Amygdala (tissue), 56 donors: ENCODE data around the gene MCU.

ENCODE experiments used
- DNase-seq, 56 donors: peaks; one replicate each; lab custom pipeline; 2025; lab: John Stamatoyannopoulos, UW

Gene MCU

DNA sequence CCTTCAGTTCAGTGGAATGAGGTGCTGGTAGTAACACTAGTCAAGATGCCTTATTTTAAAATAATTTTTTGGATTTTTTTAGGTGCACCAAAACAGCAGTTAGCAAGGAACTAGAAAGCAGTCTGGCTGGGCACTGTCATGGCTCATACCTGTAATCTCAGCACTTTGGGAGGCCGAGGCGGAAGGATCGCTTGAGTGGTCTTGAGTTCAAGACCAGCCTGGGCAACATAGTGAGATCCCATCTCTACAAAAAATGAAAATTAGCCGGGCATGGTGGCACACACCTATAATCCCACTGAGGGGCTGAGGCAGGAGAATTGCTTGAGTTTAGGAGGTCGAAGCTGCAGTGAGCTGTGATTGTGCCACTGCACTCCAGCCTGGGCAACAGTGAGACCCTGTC, 236.9 kb downstream of the MCU start:
- no peak for DNase-seq

DNA sequence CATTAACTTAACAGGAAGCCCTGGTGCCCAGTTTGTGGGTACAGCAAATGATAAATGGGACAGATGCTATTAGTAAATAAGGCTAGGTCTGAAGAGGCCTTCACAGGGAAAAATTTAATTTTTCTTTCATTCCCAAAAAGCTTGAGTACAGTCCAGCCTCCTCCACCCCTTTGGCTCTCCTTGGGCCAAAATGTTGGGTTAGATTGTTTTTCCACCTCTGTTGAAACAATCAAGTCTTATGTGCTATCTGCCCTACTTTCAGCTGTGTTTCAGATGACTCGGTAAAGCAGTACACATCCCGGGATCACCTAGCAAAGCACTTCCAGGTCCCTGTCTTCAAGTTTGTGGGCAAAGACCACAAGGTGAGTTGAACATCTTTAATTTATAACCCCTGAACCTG, 238.3 kb downstream of the MCU start:
- no peak for DNase-seq

DNA sequence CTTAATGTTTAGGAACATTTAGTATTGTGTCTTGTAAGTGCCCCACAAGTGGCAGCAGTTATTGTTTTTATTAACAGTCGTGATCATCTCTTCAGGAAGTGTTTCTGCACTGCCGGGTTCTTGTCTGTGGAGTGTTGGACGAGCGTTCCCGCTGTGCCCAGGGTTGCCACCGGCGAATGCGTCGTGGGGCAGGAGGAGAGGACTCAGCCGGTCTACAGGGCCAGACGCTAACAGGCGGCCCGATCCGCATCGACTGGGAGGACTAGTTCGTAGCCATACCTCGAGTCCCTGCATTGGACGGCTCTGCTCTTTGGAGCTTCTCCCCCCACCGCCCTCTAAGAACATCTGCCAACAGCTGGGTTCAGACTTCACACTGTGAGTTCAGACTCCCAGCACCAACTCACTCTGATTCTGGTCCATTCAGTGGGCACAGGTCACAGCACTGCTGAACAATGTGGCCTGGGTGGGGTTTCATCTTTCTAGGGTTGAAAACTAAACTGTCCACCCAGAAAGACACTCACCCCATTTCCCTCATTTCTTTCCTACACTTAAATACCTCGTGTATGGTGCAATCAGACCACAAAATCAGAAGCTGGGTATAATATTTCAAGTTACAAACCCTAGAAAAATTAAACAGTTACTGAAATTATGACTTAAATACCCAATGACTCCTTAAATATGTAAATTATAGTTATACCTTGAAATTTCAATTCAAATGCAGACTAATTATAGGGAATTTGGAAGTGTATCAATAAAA, 240.5 kb downstream of the MCU start:
- DNase-seq, result no peak

DNA sequence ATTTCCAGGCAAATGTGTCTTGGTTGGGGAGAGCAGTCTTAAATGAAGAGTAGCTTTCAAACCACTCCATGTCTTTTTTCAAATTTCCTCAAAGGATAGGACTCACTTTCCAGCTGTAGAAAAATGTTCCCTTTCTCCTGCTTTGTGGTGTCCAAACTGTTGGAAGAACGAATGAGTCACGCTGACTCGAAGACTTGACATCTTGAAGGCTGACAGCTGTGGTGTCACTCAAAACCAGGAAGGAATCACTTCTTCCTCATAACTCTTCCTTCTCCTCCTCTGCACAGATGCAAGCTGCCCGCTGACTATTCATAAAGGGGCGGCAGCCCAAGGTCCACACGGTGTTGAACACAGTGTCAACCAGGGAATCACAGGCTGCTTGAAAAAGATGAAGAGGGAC, 243.4 kb downstream of the MCU start:
- DNase-seq, result no peak
